B cell (primary cell): ENCODE data around the gene VPS26B. TPM values are rescaled to one million over a fixed set of nuclear protein-coding genes. Genes with fewer than 3 reads are reported as not detected.
"Not testable (repeated sequence)": the region's sequence is repeated elsewhere in the genome, so short reads cannot be mapped to it uniquely, and the experiment has no call there.

Experiments used
- ATAC-seq: fragments of 200-7000 bp; cut with Tn5 transposase; one replicate; pipeline ENCODE4 v1.10.0; 2021; ENCODE audit warnings: low read depth, mild to moderate bottlenecking, moderate number of reproducible peaks, moderate library complexity
- CTCF ChIA-PET: fragments of 350-600 bp; sonication (Branson Sonifier 250); formaldehyde crosslinking; loops from one replicate; lab custom pipeline; 2021; ENCODE audit warnings: antibody characterized with exemption, inconsistent platforms; lab: Charles Lee
- POLR2A ChIA-PET: fragments of 350-600 bp; sonication (Branson Sonifier 250); formaldehyde crosslinking; loops from one replicate; lab custom pipeline; 2021; ENCODE audit warnings: antibody characterized with exemption; lab: Charles Lee
- DNase-seq: peaks from one replicate; pipeline ENCODE4 v3.0.0; 2013
- H2AFZ ChIP-seq: 2 replicates; pipeline ENCODE4 v1.6.1; 2012; ENCODE audit warnings: mild to moderate bottlenecking, low read depth, low read length; ENCODE audit not compliant: insufficient read depth, poor library complexity, severe bottlenecking
- H3K27ac ChIP-seq, 2 donors: 1 replicate in 1 of 2; 2 replicates in 1 of 2; pipeline ENCODE4 v1.5.1; 2012 to 2013; ENCODE audit warnings: low read length in 2 of 2, mild to moderate bottlenecking in 2 of 2, moderate library complexity in 1 of 2
- H3K27me3 ChIP-seq, 4 experiments: fragments of 200-600 bp in 1 of 4; sonication (generic) in 1 of 4; replicated peaks in 1 of 4; 1 replicate in 2 of 4; 2 replicates in 2 of 4; pipeline versions ENCODE4 v1.6.1 to v1.7.0; 2013 to 2016; ENCODE audit warnings: low read length in 3 of 4, mild to moderate bottlenecking in 2 of 4, mixed read lengths in 1 of 4, moderate library complexity in 1 of 4; ENCODE audit not compliant: insufficient read depth in 4 of 4, control insufficient read depth in 3 of 4; ENCODE audit errors: control extremely low read depth in 1 of 4
- H3K36me3 ChIP-seq, 2 experiments: replicated peaks in 1 of 2; 1 replicate in 1 of 2; 2 replicates in 1 of 2; pipeline versions ENCODE4 v1.6.1 to v1.7.1; 2013; ENCODE audit warnings: low read length in 1 of 2; ENCODE audit not compliant: insufficient read depth in 2 of 2, control insufficient read depth in 1 of 2; ENCODE audit errors: control extremely low read depth in 1 of 2, extremely low read depth in 1 of 2
- H3K4me1 ChIP-seq, 2 donors: fragments of 200-600 bp in 1 of 2; sonication (generic) in 1 of 2; 1 replicate in 1 of 2; 2 replicates in 1 of 2; pipeline versions ENCODE4 v1.5.1 to v1.6.1; 2013 to 2017; ENCODE audit warnings: low read length in 2 of 2; ENCODE audit not compliant: control insufficient read depth in 2 of 2, insufficient read depth in 2 of 2
- H3K4me2 ChIP-seq: replicated peaks from 2 replicates; pipeline ENCODE3; 2012; ENCODE audit warnings: mild to moderate bottlenecking, low read depth, low read length; ENCODE audit not compliant: poor library complexity, severe bottlenecking
- H3K4me3 ChIP-seq, 5 experiments: fragments of 200-600 bp in 1 of 5; sonication (generic) in 1 of 5; 1 replicate in 3 of 5; 2 replicates in 2 of 5; pipeline versions ENCODE4 v1.5.1 to v1.7.0; 2011 to 2016; ENCODE audit warnings: low read length in 4 of 5, mild to moderate bottlenecking in 4 of 5, low read depth in 2 of 5, control low read depth in 1 of 5, moderate library complexity in 1 of 5; ENCODE audit not compliant: insufficient read depth in 1 of 5; ENCODE audit errors: control extremely low read depth in 1 of 5, extremely low read depth in 1 of 5
- H3K79me2 ChIP-seq: fragments of 200-600 bp; sonication (generic); one replicate; pipeline ENCODE4 v1.6.0; 2016; ENCODE audit warnings: low read length; ENCODE audit not compliant: control insufficient read depth, insufficient read depth
- H3K9ac ChIP-seq: fragments of 200-600 bp; sonication (generic); 2 replicates; pipeline ENCODE4 v1.6.1; 2017; ENCODE audit warnings: mild to moderate bottlenecking, low read length, moderate library complexity
- H3K9me3 ChIP-seq, 3 donors: one replicate each; pipeline versions ENCODE4 v1.6.1 to v1.7.1; 2013; ENCODE audit warnings: low read length in 2 of 3; ENCODE audit not compliant: control insufficient read depth in 2 of 3, insufficient read depth in 1 of 3; ENCODE audit errors: control extremely low read depth in 1 of 3
- H4K20me1 ChIP-seq: 2 replicates; pipeline ENCODE4 v1.6.0; 2012; ENCODE audit warnings: mild to moderate bottlenecking, low read length; ENCODE audit not compliant: insufficient read depth, control insufficient read depth, poor library complexity, severe bottlenecking
- H3K27ac Mint-ChIP-seq: one replicate; pipeline ENCODE4 v1.8.0; 2021; ENCODE audit warnings: mixed read lengths
- H3K27me3 Mint-ChIP-seq: one replicate; pipeline ENCODE4 v1.8.0; 2021; ENCODE audit warnings: mixed read lengths
- H3K4me1 Mint-ChIP-seq: one replicate; pipeline ENCODE4 v1.8.0; 2021; ENCODE audit warnings: mixed read lengths
- H3K4me3 Mint-ChIP-seq: one replicate; pipeline ENCODE4 v1.8.0; 2021; ENCODE audit warnings: mixed read lengths
- H3K9me3 Mint-ChIP-seq: one replicate; pipeline ENCODE4 v1.8.0; 2022; ENCODE audit warnings: mixed read lengths; ENCODE audit not compliant: insufficient read depth
- EZH2 ChIP-seq: IDR thresholded peaks from 2 replicates; pipeline ENCODE4 v1.6.1; 2012; ENCODE audit warnings: borderline replicate concordance, low read depth, mild to moderate bottlenecking, moderate library complexity, low read length; ENCODE audit not compliant: insufficient read depth, poor library complexity, severe bottlenecking
- WGBS: methylation state at CpG from one replicate; pipeline ENCODE4 v1.1.5; 2013; ENCODE audit warnings: missing lambda C conversion rate; ENCODE audit not compliant: insufficient coverage; 5-methylcytosine and 5-hydroxymethylcytosine counted together
- intact Hi-C: fragments of 100-400 bp; cut with micrococcal nuclease; formaldehyde crosslinking; loops from one replicate; pipeline ENCODE4 v1.10.0; 2022
- polyA plus RNA-seq: library from polyadenylated mRNA; depleted of rRNA; stranded (reverse); fragments of >200 nt; gene quantifications from 2 replicates; pipeline ENCODE4 v1.2.3, GENCODE V29; 2012
- total RNA-seq, 2 donors: library from RNA; stranded (reverse); fragments of 120-200 nt in 1 of 2; gene quantifications; 1 replicate in 1 of 2; 2 replicates in 1 of 2; pipeline versions ENCODE4 v1.2.3 to v1.2.4, GENCODE V29; 2013 to 2022
- TF ChIP-seq, protein P1 (sequence below): fragments of 200-600 bp; IDR thresholded peaks from one replicate; pipeline ENCODE4 v1.8.0; 2022; ENCODE audit warnings: antibody characterized with exemption, mild to moderate bottlenecking

The VPS26B gene
- total and polyA plus RNA-seq, 2 donors (not counting 1 experiment from before 2014, with no cell fraction given) = 14.7 to 38.5 TPM

- ChIA-PET POLR2A (no interaction called here), CTCF (no interaction called here)
- Mint-ChIP-seq H3K4me1 (no peaks in the 10 kb centered on the region), H3K9me3 (no peaks in the 10 kb centered on the region), H3K4me3 (no peak overlapping the region), H3K27me3 (no peaks in the 10 kb centered on the region), H3K27ac (no peak overlapping the region)
- Histone ChIP-seq H3K27me3 (no peaks in the 10 kb centered on the region), H3K9me3 (no peaks in the 10 kb centered on the region), H3K36me3 (peaks cover 0 to 22% of the 10 kb centered on the region in 2 experiments), H3K79me2 (no peaks in the 10 kb centered on the region), H3K4me3 (no peak overlapping the region), H3K4me2 (no peak overlapping the region), H3K27ac (no peak overlapping the region), H3K4me1 (no peaks in the 10 kb centered on the region), H3K9ac (no peak overlapping the region), H4K20me1 (no peaks in the 10 kb centered on the region), H2AFZ (no peak overlapping the region)
- intact Hi-C loops = no loop called here
- no peak for TF ChIP-seq EZH2
- TF ChIP-seq, protein P1, sequence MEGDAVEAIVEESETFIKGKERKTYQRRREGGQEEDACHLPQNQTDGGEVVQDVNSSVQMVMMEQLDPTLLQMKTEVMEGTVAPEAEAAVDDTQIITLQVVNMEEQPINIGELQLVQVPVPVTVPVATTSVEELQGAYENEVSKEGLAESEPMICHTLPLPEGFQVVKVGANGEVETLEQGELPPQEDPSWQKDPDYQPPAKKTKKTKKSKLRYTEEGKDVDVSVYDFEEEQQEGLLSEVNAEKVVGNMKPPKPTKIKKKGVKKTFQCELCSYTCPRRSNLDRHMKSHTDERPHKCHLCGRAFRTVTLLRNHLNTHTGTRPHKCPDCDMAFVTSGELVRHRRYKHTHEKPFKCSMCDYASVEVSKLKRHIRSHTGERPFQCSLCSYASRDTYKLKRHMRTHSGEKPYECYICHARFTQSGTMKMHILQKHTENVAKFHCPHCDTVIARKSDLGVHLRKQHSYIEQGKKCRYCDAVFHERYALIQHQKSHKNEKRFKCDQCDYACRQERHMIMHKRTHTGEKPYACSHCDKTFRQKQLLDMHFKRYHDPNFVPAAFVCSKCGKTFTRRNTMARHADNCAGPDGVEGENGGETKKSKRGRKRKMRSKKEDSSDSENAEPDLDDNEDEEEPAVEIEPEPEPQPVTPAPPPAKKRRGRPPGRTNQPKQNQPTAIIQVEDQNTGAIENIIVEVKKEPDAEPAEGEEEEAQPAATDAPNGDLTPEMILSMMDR = no peak
- 100% methylated on average over 2 of the region's 5 CpGs for WGBS
- no peak for DNase-seq
- ATAC-seq = no peak
Measured at GRCh38 chr11:134178032-134178674, 46.3 kb upstream of the VPS26B start.

GRCh38 chr11:134181707-134182106 lies 42.8 kb upstream of the VPS26B start:
- no peak for TF ChIP-seq EZH2
- TF ChIP-seq, protein P1 = no peak
- ChIA-PET CTCF (no interaction called here), POLR2A (no interaction called here)
- H3K9ac ChIP-seq = no peak overlapping the region
- no peaks in the 10 kb centered on the region for H4K20me1 ChIP-seq
- ATAC-seq (no peak), DNase-seq (no peak)
- H3K4me2 ChIP-seq = no peak overlapping the region
- H3K9me3 Mint-ChIP-seq = no peaks in the 10 kb centered on the region
- H3K27ac Mint-ChIP-seq = no peak overlapping the region
- intact Hi-C loops = no loop called here
- no peaks in the 10 kb centered on the region for H3K4me1 ChIP-seq
- no peak overlapping the region for H3K4me3 ChIP-seq
- WGBS = 100% methylated on average over 1 of the region's 4 CpGs
- no peak overlapping the region for H3K4me3 Mint-ChIP-seq
- H3K9me3 ChIP-seq = no peaks in the 10 kb centered on the region
- H3K27ac ChIP-seq = no peak overlapping the region
- no peaks in the 10 kb centered on the region for H3K27me3 ChIP-seq
- no peaks in the 10 kb centered on the region for H3K4me1 Mint-ChIP-seq
- H3K79me2 ChIP-seq = no peaks in the 10 kb centered on the region
- H2AFZ ChIP-seq = no peak overlapping the region
- H3K36me3 ChIP-seq = peaks cover 0 to 14% of the 10 kb centered on the region in 2 experiments
- no peaks in the 10 kb centered on the region for H3K27me3 Mint-ChIP-seq

DNA sequence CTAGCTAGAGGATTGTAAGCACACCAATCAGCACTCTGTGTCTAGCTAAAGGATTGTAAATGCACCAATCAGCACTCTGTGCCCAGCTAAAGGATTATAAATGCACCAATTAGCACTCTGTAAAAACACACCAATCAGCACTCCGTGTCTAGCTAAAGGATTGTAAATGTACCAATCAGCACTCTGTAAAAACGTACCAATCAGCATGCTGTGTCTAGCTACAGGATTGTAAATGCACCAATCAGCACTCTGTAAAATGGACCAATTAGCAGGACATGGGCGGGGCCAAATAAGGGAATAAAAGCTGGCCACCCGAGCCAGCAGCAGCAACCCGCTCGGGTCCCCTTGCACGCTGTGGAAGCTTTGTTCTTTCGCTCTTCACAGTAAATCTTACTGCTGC lies 36.4 kb upstream of the VPS26B start:
- POLR2A ChIA-PET, ATAC-seq, H3K27ac Mint-ChIP-seq, intact Hi-C loops, H2AFZ ChIP-seq, H3K4me3 Mint-ChIP-seq, H3K4me2 ChIP-seq, H3K79me2 ChIP-seq, H3K4me1 ChIP-seq, H3K27ac ChIP-seq, H3K9me3 Mint-ChIP-seq, H3K9ac ChIP-seq, H3K9me3 ChIP-seq, H3K27me3 ChIP-seq, H3K4me3 ChIP-seq, H3K27me3 Mint-ChIP-seq, H4K20me1 ChIP-seq, H3K4me1 Mint-ChIP-seq, DNase-seq: not testable (repeated sequence)
- 98% methylated on average over 8 of the region's 8 CpGs for WGBS
- peaks cover 1 to 35% of the 10 kb centered on the region in 2 experiments for H3K36me3 ChIP-seq
- CTCF ChIA-PET = interaction anchor here (0.9 kb wide), 1 partner anchor 10 kb away, joined by 3 read pairs; no protein-coding TSS in a partner anchor
